Activated CD8-positive, alpha-beta memory T cell treated with anti-CD3 and anti-CD28 coated beads, Interleukin-2, amount 50 U/mL, for 24 hours (primary cell): Measurements from ENCODE around the gene RABL3.
"Not testable (repeated sequence)": the region's sequence is repeated elsewhere in the genome, so short reads cannot be mapped to it uniquely, and the experiment has no call there.

ENCODE experiments used
- DNase-seq: peaks from one replicate; pipeline ENCODE4 v3.0.0-alpha.2; 2020; ENCODE audit errors: extremely low read depth

Gene RABL3

GRCh38 chr3:120683213-120683612, 59.1 kb downstream of the RABL3 start:
- no peak for DNase-seq

GRCh38 chr3:120682095-120682681, 60.1 kb downstream of the RABL3 start, which contains the start of gene HGD:
Gene HGD, minus strand, starts transcription at chr3:120682239. Its CDS starts 128 bp downstream, at chr3:120682111.
- no peak for DNase-seq

GRCh38 chr3:120681506-120682038, 60.7 kb downstream of the RABL3 start:
- no peak for DNase-seq

- DNase-seq, result no peak
These were observed 61.3 kb downstream of the RABL3 start for GRCh38 chr3:120681018-120681417.

GRCh38 chr3:120680193-120680894, 62.0 kb downstream of the RABL3 start:
- no peak for DNase-seq

- no peak for DNase-seq
These were observed 63.3 kb downstream of the RABL3 start for GRCh38 chr3:120678984-120679383.

GRCh38 chr3:120678331-120678947, 63.9 kb downstream of the RABL3 start:
- DNase-seq, result no peak

GRCh38 chr3:120677193-120677592, 65.1 kb downstream of the RABL3 start:
- not testable (repeated sequence) for DNase-seq

GRCh38 chr3:120673116-120673515, 69.2 kb downstream of the RABL3 start:
- no peak for DNase-seq

GRCh38 chr3:120670576-120670975, 71.7 kb downstream of the RABL3 start:
- no peak for DNase-seq

GRCh38 chr3:120664926-120665325, 77.4 kb downstream of the RABL3 start:
- DNase-seq, result no peak

GRCh38 chr3:120661945-120662344, 80.4 kb downstream of the RABL3 start:
- DNase-seq, result no peak

GRCh38 chr3:120661106-120661905, 81.0 kb downstream of the RABL3 start:
- DNase-seq, result no peak

- no peak for DNase-seq
These were observed 82.5 kb downstream of the RABL3 start for GRCh38 chr3:120659834-120660233.

GRCh38 chr3:120659285-120659684, 83.0 kb downstream of the RABL3 start:
- DNase-seq, result no peak

- no peak for DNase-seq
These were observed 89.3 kb downstream of the RABL3 start for GRCh38 chr3:120652896-120653545.

- no peak for DNase-seq
These were observed 90.0 kb downstream of the RABL3 start for GRCh38 chr3:120652281-120652680.

- no peak for DNase-seq
These were observed 92.0 kb downstream of the RABL3 start for GRCh38 chr3:120650311-120650710.

GRCh38 chr3:120649830-120650233, 92.5 kb downstream of the RABL3 start:
- DNase-seq, result no peak

- DNase-seq, result no peak
These were observed 94.0 kb downstream of the RABL3 start for GRCh38 chr3:120648290-120648689.

GRCh38 chr3:120646771-120647432, 95.4 kb downstream of the RABL3 start:
- no peak for DNase-seq
